Limb (tissue), 2 donors: ENCODE measurements around the gene MCCD1.
"Not testable (repeated sequence)": the region's sequence is repeated elsewhere in the genome, so short reads cannot be mapped to it uniquely, and the experiment has no call there.

ENCODE experiments used
- DNase-seq, 2 donors: peaks; one replicate each; pipeline ENCODE4 v3.0.0-alpha.2; 2016; ENCODE audit errors: extremely low spot score in 2 of 2

MCCD1 gene

GRCh38 chr6:31528821-31529328, at the start of gene MCCD1:
TSS of gene MCCD1 (plus strand) at chr6:31528962. CDS start at chr6:31529015, 53 bp downstream.
- no peak for DNase-seq

- DNase-seq = no peak
These were observed 49.4 kb upstream of the MCCD1 start for GRCh38 chr6:31479151-31479932.

DNA sequence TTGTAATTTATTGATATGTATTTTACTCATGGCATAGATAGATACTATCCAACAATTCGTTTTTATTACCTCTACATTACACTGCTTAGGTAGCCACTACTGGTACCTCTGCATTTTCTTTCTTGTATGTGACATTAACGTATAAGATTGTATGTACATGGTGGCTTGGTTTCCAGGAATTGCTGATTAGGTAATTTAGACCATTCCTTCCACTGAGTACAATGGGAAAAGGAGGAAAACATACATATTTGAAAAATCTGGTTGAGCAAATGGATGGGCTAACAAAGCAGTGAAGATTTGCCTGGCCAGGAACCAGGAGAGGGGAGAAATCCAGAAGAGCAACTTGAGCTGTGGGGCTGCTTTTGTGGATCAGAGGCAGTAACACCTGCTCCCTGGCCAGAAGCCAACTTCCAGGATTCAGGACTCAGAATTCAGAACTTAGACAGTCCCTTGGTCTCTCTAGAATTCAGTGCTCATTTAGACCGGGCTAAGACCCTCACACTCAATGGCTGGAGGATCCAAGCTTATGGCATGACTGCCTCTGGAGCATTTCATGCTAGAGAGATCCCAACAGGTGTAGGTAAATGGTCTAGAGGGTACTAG, 48.7 kb upstream of the MCCD1 start:
- no peak for DNase-seq

GRCh38 chr6:31480574-31480973, 48.2 kb upstream of the MCCD1 start:
- DNase-seq = no peak

GRCh38 chr6:31483392-31483791, 45.4 kb upstream of the MCCD1 start:
- DNase-seq = no peak

DNA sequence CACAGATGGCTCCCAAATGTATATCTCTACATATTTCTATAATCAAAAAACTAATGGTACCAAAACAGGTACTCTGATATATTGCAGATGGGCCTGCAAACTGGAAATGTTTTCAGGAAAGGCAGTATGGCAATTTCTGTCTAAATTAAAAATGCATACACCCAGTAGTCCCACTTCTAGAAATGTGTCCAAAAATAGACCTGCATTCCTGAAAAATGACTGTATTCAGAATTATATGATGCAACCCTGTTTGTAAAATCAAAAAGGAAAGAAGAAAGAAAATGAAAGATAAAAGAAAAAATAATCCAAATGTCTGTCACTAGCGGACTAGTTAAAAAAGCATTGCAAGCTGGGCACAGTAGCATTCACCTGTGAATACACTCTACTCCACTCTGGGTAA, 43.7 kb upstream of the MCCD1 start:
- no peak for DNase-seq

DNA sequence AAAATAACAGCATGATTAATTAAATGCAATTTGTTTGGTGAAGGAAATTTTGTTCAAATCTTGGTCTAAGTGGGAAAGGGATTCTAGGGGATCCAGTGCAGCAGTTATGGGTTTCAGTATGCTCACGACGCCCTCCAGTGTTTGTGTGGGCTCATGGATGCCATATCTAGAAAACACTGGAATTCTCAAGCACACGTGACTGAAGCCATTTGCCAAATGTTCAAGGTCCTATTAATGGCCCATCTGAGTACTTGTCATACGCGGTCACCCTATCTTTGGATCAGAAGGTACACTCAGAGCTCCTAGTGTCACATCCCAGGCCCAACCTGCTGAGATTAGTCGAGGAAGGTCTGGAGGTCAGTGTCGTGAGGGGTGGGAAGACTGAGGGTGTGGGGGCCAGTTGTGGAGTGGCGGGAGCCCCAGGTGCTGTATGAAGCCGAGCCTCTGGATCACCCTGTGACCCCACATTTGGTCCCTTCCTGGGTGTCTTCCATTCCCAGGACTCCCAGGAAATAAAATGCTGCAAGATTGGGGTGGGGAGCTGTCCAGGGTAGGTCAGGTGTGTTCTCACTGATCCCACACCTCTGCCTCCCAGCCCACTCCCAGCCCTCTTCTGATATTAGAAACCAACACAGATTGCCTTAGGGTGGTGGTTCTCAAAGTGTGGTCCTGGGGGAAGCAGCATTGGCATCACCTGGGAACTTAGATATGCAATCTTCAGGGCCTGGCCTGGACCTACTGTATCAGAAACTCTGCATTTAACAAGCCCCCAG, 42.5 kb upstream of the MCCD1 start:
- DNase-seq = not testable (repeated sequence)

DNA sequence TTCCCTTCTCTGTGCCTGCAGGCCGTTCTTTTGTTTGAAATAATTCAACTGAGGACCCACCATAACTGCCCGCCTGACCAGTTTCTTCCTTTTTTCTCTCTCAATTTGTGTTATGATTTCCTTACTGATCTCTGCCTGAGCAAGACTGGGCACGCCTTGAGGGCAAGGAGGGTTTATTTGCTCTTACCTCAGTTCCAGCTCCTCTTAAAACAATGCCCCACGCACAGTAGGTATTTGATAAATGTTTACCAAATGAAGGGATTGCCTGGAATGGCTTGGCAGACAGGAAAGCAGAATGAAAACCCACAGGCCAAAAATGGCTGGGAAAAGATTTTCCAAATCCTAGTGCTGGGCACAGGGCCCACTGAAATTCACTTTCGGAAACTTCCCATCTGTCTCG, 41.1 kb upstream of the MCCD1 start:
- DNase-seq = not testable (repeated sequence)

DNA sequence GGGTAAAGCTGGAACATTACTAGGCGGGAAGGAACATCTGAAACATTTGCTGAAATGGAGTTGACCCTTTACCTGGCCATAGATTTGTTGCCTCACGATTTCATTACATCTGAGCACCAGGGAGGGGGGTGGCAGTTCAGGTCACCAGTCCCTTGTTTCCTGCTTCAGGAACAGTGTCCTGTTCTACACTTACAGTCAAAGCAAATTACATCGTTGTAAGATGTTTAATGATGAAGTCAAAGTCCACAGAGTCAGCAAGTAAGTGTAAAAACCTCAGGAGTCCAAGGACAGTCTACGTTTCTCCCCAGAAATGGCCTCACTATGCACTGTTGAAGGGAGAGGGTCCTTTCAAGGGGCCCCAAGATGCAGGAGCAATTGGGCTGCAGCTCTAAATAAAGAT, 39.7 kb upstream of the MCCD1 start:
- no peak for DNase-seq

GRCh38 chr6:31490115-31490873, 38.5 kb upstream of the MCCD1 start:
- DNase-seq = no peak

DNA sequence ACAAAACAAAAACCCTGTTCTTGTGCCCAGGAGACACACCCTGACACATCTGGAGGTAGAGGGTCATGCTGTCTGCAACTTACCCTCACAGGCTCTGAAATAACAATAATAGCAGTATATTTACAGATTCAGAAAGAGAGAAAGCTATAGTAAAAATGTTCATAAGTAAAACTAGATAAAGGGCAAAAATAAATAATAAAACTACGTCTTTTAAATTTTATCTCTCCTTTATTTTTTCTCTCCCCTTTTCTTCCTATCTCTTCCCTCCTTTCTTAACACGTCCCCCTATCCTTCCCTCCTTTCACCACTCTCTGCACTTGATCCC, 35.2 kb upstream of the MCCD1 start:
- not testable (repeated sequence) for DNase-seq

DNA sequence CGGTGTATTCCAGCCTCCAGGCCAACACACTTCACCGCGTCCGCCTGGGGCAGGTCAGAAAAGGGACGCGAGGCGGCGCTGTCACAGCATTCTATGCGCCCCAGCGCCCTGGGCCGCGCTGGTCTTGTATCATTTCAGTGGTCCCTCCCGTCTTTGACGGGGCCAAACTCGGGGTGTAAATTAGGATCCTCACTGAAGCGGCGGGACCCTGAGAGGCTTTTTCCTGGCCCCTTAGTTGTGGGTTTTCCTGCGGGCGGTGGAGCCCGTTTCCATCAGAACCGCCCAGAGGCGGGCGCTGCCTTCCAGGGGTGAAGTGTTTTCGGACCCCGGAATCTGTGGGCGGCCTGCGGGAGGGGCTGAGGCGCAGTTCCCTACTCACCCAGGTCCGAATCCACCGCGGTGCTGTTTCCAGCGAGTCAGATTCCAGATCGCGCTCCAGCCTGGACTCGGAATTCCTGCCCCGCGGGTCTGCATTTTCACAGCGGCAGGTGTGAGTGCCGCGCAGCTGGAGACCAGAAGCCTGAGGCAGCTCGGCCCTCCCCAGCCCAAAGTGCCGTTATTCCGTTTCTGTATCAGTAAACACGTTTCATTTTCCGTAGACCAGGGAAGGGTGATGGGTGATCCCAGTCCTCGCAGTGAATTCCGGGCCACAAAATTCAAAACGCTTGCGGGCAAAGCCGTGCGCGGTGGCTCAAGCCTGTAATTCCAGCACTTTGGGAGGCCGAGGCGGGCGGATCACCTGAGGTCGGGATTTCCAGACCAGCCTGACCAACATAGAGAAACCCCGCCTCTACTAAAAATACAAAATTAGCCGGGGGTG, 34.7 kb upstream of the MCCD1 start:
- DNase-seq = peak in 1 of 2 donors; percentile 74

DNA sequence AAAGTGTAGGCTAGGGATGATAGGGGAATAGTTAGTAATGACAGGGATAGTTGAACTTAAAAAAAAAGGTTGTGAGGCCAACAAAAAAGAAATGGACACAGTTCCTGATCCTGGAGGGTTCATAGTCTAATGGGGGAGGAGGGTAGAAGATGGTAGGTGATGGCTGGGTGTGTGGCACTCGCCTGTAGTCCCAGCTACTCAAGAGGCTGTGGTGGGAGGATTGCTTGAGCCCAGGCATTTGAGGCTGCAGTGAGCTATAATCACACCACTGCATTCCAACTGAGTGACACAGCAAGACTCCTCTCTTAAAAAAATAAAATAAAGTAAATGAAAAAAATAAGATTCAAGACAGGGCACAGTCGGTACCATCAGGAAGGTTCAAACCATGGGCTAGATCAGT, 33.2 kb upstream of the MCCD1 start:
- DNase-seq = no peak

DNA sequence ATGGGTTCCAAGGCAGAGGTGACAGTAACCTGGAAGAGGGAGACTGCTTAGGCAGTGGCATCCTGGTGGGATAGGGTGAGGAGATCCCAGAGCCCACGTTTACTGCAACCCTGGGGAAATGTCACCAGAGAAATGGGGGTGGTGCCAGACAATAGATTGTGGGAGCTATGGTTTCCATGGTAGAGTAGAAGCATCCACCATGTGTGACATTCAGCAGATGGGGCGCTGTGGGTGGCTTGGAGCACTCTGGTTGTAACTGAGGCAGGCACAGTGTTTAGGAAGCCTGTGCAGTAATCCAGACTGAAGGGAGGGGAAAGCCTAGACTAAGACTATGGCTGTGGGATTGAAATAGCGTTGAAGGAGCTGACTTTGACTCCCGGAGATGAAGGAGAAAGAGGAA, 31.9 kb upstream of the MCCD1 start:
- DNase-seq = not testable (repeated sequence)

DNA sequence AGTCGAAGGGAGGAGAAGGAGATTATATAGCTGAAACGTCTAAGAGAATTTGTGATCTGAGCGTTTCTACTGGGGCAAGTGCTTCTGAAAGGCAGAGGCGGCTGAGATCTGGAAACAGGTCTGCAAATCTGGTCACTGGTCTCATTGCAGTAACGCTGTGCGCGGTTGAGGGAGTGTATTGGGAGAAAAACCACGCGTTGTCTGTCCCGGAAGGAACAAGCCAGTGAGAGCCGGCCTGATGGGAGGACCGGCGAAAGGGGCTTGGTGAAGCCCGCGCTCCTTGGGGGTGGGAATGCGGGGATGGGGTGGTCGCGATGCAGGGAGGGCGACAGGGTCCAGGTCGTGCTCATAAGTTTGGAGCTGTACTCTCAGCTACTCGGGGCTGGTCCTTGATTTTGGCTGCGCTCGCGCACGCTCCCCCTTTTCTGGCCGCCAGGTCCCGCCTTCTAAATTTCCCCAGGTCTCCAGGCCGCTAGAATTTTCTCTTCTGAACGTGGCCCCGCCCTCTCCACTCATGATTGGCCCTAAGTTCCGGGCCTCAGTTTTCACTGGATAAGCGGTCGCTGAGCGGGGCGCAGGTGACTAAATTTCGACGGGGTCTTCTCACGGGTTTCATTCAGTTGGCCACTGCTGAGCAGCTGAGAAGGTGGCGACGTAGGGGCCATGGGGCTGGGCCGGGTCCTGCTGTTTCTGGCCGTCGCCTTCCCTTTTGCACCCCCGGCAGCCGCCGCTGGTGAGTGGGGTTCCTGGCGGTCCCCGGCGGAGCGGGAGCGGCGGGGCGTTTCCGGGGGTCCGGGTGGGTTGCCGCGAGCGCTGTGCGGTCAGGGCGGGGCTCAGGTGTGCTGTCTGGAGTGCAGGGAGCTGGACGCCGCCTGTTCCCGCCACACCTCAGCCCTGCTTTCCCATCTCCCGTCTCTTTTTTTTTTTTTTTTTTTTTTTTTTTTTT, 31.0 kb upstream of the MCCD1 start, which contains the start of gene MICB:
TSS of gene MICB (plus strand) at position 615 of the 946 bp plus-strand sequence. CDS start at position 664, 49 bp downstream.
- peak; percentile 24 to 60 for DNase-seq

DNA sequence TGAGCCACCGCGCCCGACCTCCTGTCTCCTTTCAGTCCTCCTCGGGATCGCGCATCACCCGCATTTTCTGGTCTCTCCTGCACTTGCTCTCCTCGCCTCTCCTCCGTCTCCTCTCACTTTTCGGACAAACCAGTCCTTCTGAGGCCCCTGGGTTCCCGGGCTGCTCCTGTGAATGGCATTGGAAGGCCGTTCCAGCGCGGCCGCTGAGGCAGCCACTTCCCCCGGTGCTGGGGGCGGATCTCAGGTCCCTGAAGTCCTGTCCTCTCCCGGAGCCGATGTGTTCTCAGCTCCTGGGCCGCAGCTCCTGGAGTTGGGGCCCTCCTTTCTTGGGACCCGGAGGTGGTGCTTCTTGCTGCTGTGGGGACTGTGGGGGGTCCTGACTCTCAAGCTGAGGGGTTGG, 30.0 kb upstream of the MCCD1 start:
- no peak for DNase-seq

GRCh38 chr6:31499648-31500047, 29.1 kb upstream of the MCCD1 start:
- not testable (repeated sequence) for DNase-seq

DNA sequence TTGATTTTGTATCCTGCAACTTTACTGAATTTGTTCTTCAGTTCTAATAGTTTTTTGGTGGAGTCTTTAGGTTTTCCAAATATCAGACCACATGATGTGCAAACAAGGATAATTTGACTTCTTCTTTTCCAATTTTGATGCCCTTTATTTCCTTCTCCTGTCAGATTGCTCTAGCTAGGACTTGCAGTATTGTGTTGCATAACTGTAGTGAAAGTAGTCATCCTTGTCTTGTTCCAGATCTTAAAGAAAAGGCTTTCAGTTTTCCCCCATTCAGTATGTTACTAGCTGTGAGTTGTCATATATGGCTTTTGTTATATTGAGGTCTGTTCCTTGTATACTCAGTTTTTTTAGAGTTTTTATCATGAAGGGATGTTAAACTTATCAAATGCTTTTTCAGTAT, 26.2 kb upstream of the MCCD1 start:
- DNase-seq = no peak

DNA sequence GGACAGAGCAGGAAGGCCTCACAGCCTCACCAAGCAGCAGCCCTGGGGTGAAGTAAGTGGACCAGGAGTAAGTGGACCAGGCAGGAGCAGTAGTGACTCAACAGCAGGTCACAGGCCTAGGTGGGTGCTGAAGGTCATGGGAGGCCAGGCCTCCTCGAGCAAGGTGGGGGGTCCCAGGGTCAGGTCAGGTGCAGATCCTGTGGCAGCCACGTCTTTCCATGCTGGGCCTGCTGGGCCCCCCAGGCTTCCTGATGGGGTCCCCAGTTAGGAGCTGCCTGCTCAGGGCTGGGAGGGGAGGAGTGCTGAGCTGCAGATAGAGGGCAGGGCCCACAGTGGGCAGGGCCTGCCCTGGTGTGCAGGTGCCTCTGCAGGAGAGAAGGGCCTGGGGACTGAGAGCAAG, 19.7 kb upstream of the MCCD1 start:
- not testable (repeated sequence) for DNase-seq
